ENCODE data around the gene ZCCHC14.

DNA sequence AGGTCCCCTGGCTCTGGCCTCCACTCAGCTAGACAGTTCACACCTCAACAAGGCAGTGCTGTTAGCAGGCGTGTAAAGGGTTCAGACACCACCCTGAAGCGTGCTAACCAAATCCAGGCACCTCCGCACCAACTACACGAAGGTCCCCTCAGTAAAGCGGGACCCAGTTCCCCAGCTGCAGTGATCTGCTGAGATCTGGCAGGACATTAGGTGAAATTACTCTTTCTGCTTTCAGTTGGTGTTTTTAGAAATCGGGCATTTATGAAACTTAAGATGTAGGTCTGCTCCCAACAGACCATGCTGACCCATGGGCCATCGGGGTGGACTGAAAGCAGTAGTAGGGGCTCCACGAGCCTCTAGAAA is 136.4 kb downstream of the ZCCHC14 start:
- TF ChIP-seq, protein P1, sequence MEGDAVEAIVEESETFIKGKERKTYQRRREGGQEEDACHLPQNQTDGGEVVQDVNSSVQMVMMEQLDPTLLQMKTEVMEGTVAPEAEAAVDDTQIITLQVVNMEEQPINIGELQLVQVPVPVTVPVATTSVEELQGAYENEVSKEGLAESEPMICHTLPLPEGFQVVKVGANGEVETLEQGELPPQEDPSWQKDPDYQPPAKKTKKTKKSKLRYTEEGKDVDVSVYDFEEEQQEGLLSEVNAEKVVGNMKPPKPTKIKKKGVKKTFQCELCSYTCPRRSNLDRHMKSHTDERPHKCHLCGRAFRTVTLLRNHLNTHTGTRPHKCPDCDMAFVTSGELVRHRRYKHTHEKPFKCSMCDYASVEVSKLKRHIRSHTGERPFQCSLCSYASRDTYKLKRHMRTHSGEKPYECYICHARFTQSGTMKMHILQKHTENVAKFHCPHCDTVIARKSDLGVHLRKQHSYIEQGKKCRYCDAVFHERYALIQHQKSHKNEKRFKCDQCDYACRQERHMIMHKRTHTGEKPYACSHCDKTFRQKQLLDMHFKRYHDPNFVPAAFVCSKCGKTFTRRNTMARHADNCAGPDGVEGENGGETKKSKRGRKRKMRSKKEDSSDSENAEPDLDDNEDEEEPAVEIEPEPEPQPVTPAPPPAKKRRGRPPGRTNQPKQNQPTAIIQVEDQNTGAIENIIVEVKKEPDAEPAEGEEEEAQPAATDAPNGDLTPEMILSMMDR (IDR thresholded peaks at IDR 0.05) = no peak
- TF ChIP-seq POLR2A (IDR thresholded peaks at IDR 0.05) = no peak
